Lower leg skin (tissue), 3 donors: Measurements from ENCODE around the gene CWF19L1.

Experiments
- CTCF ChIP-seq, 3 donors: fragments of 450-650 bp; IDR thresholded peaks; one replicate each; pipeline ENCODE4 v1.5.1; 2016; ENCODE audit warnings: antibody characterized with exemption in 3 of 3, mild to moderate bottlenecking in 3 of 3, moderate library complexity in 2 of 3
- POLR2A ChIP-seq, 2 donors: fragments of 450-650 bp; IDR thresholded peaks; one replicate each; pipeline ENCODE4 v1.6.1; 2016 to 2017; ENCODE audit warnings: antibody characterized with exemption in 2 of 2, mild to moderate bottlenecking in 1 of 2, moderate library complexity in 1 of 2

- no peak for TF ChIP-seq POLR2A (IDR thresholded peaks at IDR 0.05)
- no peak for TF ChIP-seq CTCF (IDR thresholded peaks at IDR 0.05)
Measured at GRCh38 chr10:100232101-100232500, 35.3 kb downstream of the CWF19L1 start.
